HG02642 (cell line): ENCODE measurements around the gene TCIRG1.

Experiments
- ATAC-seq: cut with Tn5 transposase; IDR thresholded peaks from one replicate; pipeline ENCODE4 v1.9.1; 2021; ENCODE audit warnings: mild to moderate bottlenecking; ENCODE audit not compliant: unreplicated experiment, poor library complexity

The TCIRG1 gene

GRCh38 chr11:68003846-68004550 lies 34.8 kb upstream of the TCIRG1 start, which contains the start of gene UNC93B1:
TSS of gene UNC93B1 (minus strand) at chr11:68004097. CDS start at chr11:68004043, 54 bp downstream.
- ATAC-seq, result peak; percentile 60

DNA sequence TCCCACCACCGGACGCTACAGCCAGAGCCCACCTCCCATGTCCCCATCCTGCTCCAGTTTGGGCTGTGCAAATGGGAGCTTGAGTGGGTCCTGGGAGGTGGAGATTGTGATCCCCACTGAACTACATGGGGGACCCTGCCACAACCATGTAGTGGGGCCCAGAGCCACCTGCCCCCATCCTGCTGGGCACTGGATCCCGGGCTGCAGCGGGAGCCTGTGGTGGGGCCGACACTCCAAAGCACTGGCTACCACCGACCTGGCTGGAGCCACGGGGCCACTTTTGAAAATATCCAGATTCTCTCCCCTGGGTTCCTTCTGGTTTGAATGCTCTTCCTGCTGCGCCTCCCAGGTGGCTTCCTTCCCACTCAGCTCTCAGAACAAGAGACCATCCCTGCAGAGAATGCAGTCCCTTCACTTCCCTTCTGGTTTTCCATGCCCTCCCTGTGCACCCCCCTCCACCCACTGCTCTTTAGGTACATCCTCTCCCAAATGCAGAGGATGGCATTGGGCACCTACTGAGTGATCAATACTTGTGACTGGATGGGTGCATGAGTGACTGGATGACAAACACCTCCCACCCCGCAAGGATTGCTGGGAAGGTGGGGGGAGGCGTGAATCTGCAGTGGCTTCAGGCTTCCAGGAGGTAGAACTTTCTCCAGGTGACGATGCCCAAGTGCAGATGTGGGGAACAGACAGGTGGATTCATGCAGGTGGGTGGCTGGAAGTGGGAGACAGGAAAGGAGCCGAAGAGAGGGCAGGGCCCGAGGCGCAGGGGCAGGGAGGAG lies 34.1 kb upstream of the TCIRG1 start:
- no peak for ATAC-seq

GRCh38 chr11:68006606-68007166 lies 32.1 kb upstream of the TCIRG1 start:
- no peak for ATAC-seq

GRCh38 chr11:68007498-68008380 lies 31.1 kb upstream of the TCIRG1 start:
- no peak for ATAC-seq

- ATAC-seq, result no peak
Observed at GRCh38 chr11:68008381-68009337, 30.2 kb upstream of the TCIRG1 start.

DNA sequence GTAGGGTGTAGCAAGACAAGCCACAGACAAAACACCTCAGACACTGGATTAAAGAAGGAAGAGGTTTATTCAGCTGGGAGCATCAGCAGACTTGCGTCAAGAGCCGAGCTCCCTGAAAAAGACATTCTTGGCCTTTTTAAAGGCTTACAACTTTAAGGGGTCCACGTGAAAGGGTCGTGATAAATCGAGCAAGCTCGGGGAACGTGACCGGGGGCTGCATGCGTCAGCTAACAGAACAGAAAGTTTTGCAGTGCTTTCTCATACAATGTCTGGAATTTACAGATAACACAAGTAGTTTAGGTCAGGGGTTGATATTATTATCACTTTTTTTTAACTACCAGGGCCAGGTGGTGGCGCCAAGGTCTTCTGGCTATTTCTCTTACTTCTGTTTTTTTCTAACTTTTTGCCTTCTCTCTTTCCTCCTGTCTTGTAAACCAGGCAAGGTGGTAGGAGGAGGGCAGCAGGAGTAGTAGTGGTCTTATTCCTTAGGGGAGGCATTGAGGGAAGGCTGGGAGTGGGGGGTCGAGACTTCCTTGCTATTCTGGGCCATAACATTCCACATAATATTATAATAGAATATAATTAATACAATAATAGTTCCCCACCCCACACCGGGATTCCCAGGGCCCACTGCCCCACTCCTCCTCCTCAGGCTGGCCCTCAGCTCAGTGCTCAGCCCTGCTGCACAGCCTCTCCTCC lies 29.3 kb upstream of the TCIRG1 start:
- no peak for ATAC-seq

DNA sequence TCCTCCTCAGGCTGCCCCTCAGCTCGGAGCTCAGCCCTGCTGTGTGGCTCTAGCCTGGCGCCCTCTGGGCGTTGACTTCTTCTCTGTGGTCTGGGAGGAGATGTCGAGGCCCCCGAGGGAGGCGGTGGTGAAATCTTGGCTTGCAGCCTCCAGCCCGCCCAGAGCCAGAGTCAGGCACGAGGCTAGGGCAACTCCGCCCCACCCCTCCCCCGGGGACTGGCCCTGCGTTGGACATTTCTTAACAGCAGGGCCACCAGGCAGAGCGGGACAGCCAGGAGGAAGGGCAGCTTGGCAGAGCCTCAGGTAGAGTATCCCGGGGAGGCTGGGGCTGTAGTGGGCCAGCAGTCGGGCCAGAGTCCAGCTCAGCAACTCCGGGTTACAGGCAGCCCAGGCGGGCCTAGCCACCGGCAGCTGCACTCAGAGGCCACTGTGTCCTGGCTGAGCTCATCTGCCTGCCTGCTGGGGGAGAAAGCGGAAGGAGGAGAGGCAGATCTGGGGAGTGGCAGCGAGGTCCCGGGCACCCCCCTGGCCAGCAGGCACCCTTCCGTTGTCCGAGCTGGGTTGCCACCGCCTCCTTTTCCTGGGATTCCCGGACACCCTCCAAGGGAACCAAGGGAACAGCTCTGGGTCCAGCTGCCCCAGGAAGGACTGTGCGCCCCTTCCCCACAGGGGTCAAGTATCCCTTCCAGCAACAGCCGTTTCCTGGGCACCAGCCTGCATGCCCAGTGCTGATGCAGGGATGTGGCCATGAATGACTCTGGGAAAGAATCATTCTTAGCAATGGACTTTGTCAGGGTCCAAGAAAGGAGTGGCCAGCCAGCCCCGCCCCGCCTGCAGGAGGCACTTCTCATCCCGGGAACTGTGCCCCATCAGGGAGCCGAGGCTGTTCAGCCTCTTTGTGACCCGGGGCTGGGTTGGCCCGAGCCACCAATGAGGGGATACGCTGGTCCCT lies 28.5 kb upstream of the TCIRG1 start, which contains the start of gene ALDH3B1:
Gene ALDH3B1, plus strand, starts transcription at position 238 of the 952 bp plus-strand sequence. CDS start 4,971 bp downstream, outside the sequence.
- no peak for ATAC-seq

DNA sequence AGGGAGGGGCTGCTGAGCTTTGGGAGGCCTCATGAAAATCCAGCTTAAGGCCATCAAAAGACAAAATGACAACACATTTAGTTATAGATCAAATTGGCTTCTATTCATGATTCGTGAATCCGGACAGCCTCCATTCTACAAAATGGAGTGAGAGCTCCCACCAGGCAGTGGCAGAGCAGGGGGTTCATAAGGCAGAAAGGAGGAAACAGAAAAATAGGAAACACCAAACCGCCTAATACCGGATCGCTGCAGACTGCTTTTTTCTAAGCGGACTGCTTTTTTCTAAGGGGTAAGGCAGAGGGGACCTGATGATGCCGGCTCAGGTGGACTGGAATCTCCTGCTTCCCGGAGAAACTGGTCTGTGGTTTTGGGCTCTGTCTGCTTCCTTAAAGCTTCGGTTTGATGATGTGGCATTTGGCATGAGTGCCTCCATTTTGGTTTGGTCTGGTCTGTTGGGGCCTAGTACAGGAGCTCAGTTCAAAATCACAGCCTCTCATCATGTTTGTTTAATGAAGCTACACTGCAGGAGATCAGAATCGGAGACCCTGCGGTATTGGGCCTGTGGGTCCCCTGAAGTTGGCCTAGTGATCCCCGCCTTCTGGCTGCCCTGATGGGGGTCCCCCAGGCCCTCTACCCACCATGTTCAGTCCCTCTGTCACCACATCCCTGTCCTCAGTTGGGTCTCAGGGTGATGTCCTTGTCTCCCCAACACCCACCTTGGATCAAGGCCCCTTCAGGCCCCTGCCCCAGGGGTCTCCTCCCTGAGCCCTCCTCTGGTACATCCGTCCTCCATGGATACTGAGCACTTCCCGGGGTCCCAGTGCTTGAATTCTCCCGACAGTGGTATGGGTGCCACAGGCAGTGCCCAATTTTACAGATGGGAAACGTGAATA lies 27.5 kb upstream of the TCIRG1 start:
- no peak for ATAC-seq

DNA sequence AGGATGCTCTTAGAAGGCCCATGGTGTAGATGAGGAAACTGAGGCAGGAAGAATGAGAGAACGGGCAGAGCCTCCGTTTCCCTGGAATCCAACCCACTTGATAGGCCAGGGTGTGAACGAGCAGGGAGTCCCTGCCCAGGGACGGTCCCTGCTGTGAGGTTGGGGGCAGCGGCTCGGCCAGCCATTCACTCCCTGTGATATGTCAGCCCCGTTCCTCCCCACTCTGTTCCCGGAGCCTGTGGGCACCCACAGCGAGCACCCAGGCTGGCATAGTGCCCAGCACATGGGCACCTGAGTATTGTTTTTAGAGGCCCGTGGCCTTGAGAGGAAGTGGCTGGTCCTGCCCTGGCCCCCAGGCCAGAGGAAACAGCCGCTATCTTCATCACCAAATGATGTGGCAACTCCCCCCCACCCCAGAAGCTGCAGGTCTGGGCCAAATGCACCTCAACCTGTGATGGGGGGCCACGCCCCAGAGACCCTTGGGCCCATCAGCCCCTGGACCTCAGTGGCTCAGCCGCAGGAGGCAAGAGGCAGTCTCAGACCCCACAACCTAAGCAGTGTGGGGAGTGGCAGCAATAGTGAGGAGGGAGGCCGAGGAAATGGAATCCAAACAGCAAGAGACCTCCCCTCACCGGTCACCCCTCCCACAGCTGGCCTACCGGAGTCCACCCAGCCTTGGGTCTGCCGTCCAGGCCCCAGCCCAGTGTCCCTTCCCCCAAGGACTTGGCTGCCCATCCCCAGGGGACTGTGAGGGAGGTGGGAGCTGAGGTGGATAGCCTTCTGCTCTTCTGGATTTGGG lies 26.6 kb upstream of the TCIRG1 start:
- ATAC-seq, result no peak

DNA sequence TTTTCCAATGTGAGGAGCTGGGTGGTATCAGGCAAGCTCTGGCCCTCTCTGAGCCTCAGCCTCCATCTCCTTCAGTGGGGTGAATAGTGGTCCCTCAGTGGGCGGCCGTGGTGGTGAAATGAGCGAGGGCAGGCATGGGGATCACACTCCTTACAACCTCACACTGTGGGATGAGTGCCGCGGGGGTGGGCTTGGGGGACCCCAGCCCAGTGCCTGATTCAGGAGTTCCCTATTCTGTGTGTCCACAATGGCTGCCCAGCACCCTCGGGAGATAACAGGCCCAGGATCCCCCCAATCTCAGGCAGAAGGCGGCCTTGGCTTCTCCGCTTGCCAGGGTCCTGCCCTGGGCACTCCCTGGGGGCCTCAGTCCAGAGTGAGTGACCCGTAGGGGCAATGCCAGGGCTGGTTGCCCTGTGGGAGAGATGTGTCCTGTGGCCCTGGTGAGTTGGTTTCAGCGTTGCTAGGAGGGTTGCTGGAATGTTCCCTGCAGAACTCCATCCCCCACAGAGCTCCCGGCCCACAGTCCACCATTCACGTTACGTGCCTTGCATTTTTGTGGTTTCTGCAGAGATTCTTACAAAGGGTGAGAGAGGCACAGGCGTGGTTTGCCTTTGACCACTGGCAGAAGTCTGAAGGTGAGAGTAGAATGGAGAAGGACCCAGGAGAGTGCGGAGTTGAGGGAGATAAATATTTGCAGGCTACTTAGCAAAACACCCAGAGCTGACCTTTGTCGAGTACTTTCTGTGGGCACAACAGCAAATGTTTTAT lies 25.8 kb upstream of the TCIRG1 start:
- ATAC-seq, result no peak

DNA sequence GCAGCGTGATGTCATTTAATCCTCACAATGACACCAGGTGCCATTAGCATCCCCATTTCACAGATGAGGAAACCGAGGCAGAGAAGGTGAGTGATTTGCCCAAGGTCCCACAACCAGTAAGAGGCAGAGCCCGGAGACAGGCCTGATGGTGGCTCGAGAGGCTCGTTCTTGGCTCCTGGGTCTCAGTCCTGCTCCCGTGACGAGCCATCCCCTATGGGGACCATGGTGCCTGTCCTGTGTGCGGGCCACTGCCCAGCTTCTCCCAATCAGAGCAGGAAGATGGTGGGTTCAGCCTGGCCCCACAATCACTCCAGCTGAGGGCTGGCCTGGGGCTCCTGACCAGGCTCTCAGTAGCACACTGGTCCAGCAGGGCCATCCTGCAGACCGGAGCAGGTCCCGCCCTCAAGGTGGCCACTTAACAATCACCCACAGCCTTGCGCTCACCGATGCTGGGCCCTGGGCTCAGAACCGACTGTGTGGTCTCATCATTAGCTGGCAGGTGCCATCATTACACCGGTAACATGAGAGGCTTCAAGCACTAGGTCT lies 25.1 kb upstream of the TCIRG1 start:
- ATAC-seq, result no peak

- ATAC-seq, result no peak
Observed at GRCh38 chr11:68014157-68014946, 24.5 kb upstream of the TCIRG1 start.

DNA sequence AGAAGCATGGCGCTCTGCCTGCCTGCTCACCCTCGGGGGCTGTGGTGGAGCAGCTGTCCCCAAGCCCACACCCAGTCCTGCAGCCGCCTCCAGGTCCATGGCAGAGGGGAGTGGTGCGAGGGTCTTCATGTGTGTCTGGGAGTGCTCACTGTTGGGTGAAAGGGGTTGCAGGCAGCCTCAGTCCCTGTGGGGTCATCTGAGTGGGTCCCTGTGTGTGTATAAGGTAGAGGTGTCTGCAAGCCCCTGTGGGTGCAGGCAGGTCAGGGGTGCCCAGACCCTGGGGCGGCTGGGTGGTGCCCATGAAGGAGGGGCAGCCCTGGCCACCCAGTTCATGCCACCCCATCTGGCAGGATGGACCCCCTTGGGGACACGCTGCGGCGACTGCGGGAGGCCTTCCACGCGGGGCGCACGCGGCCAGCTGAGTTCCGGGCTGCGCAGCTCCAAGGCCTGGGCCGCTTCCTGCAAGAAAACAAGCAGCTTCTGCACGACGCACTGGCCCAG lies 23.8 kb upstream of the TCIRG1 start:
- ATAC-seq, result no peak

- ATAC-seq, result no peak
Observed at GRCh38 chr11:68015467-68015866, 23.4 kb upstream of the TCIRG1 start.
